ENCODE data around the gene ZDHHC24. TPM values are rescaled to one million over a fixed set of nuclear protein-coding genes. Genes with fewer than 3 reads are reported as not detected.

ZDHHC24 gene
- total RNA-seq, 1 donor from 2014 or later, result 5.5 TPM

DNA sequence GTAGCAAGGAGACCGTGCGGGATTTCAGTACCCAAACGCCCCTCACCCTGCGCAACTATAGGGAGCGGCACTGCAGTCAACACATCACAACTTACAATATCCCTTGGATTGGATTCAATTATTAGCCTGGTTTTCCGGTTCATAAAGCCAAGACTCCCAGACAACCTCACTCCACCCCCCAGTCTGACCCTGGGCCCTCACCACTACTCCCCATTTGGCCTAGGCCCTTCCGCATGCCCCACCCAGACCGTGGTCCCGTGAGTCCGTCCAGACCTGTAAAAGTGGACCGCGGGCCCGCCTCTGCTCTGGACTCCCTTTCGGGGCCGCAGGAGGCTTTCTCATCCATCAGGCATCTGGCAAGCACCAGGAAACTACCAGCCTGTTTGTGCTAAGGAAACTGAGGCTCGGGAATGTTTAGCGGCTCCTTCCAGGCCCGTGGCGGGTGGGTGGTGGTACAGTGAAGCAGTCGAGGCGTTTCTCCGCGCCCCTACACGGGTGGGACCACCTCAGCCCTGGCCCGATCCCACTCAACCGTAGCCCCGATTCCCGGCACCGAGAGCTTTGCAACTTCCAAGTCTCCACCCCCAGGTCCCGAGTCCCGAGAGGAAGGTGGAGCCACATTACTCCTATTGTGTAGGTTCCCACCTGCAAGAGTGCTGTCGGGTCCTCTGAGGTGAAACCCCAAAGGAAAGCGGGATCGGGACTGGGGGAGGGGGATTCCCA is 66.3 kb downstream of the ZDHHC24 start:
- intact Hi-C loops (cut with micrococcal nuclease), result no loop called here
- ATAC-seq (peak; percentile 53), DNase-seq (peak; percentile 64)

DNA sequence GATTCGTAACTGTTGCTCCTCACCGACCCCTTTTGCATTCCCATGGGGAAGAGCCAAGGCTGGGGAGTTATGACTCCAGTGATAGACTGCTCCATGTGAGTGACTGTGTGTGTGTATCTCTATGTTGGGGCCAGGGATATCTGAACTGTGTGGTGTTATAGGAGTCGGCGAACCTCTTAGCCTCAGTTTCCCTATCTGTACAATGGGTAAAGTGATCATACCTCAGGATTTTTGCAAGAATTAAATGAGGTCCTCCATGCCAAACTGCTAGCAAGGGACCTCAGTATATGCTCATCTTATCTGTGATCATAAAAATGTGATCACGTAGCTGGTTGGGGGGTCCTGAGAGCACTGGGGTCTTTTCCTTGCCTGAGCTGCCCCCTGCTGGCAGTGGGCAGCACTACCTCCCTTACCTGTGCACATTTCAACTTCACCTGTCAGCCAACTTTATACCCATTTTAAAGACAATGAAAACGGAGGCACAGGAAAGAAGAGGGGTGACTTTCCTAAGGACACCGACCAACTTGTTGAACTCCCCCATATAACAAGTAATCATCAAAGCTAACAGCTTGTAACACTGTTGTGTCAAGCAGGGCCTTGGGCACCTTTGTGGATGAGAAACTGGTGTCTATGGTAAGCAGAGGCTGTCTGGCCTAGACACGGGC is 67.0 kb downstream of the ZDHHC24 start:
- ATAC-seq (no peak), DNase-seq (no peak)
- intact Hi-C loops (cut with micrococcal nuclease), result no loop called here

DNA sequence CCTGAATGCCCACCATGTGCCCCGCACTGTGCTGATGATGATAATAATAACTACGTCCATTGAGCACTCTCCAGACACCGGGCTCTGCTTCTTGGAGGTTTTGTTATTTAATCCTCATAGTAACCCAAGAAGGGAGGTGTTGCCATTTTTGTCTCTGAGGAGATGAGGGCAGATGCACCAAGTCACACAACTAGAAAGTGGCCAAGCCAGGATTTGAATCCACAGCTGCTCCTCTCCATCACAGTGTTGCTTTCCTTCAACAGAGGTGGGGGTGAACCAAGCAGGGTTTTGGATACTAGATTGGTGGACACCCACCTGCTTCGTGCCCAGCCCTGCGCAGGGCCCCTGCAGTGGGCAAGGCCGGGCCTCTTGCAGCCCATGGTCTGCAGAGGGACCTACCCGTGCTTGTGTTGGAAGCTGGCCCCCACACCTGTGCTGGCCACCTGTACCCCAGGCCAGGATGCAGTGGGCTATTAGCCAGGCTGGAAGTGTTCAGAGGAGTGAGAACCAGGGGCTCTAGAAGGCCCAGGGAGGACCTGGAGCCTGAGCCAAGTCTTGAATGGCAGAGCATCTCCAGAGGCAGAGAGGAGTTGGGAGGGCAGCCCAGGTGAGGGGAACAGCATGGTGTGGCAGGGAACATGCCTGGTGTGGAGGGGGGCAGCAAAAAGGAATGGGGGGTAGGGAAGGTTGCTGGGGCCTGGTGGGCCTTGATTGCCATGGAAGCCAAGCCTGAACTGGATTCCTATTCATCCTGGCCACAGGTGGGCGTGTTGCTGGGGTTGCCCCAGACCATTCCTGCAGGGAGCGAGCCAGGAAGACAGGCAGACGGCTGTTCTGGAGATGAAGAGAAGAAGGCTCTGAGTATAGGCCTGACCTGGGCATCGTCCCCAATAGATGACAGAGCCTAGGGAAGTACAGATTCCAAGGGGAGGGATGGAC is 68.3 kb downstream of the ZDHHC24 start:
- intact Hi-C loops (cut with micrococcal nuclease), result no loop called here
- no peak for ATAC-seq
- no peak for DNase-seq

DNA sequence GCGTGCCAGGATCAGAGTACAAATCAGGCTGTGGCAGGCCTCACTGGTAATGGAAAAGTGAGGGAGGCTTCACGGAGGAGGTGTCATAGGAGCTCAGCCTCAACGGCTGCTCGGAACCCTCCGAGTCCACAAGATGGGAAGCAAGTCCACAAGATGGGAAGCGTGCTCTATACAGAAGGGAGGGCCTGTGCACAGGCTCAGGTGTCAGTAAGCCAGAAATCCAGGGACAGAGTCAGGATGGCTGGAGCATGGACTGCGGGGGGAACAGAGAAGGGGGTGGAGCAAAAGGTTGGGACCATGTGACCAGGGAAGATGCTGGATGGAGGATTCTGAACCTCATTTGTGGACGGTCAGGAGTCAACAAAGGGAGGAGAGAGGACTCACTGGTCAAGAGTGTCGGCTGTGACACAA is 69.0 kb downstream of the ZDHHC24 start:
- DNase-seq, result no peak
- intact Hi-C loops (cut with micrococcal nuclease), result no loop called here
- ATAC-seq, result no peak

DNA sequence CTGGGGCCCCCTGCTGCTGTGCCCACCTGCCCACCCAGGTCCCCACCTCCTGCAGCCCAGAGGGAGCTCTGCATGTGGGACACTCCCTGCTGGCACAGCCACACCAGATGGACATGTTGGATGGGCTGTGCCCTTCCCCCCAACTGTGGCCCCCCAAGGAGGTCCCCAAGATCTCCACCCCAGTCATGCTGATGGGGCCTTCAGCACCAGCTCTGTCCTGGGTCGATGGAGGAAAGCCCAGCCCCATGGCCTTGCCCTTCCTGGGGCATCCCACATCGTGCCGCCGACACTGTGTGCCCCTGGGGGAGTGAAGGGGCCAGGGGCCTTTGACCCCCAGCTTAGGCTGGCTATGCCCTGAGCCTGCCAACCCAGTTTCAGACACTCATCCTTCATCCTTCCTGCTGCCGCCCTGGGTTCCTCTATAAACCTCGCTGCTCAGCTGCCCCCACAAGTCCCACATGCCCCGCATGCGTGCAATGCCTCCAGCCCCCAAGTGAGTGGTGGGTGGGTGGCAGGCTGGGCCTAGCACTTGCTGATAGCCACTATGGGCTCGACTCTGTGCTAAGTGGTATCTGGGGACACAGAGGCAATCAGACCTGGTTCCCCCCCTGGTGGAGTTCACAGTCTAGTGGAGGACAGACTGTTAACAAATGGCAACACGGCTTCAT is 69.5 kb downstream of the ZDHHC24 start:
- ATAC-seq (no peak), DNase-seq (no peak)
- intact Hi-C loops (cut with micrococcal nuclease), result no loop called here

DNA sequence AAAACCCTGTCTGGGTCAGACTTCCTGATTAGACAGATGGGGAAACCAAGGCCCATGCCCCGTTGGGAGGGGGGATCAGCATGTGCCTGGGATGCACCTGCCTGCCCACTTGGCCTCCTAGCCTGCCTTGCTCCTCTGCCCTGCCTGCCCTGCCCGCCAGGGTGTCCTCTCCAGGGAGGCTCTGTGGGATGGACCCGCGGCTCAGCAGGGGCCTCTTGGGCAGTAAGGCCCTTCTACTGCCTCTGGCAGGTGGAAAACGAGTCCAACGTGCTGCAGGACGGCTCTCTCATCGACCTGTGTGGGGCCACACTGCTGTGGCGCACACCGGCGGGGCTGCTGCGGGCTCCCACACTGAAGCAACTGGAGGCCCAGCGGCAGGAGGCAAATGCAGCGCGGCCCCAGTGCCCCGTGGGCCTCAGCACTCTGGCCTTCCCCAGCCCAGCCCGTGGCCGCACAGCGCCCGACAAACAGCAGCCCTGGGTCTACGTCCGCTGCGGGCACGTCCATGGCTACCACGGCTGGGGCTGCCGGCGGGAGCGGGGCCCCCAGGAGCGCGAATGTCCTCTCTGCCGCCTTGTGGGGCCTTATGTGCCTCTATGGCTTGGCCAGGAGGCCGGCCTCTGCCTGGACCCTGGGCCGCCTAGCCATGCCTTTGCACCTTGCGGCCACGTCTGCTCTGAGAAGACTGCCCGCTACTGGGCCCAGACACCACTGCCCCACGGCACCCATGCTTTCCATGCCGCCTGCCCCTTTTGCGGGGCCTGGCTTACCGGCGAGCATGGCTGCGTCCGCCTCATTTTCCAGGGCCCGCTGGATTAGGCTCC is 70.3 kb downstream of the ZDHHC24 start:
- DNase-seq (no peak), ATAC-seq (no peak)
- intact Hi-C loops (cut with micrococcal nuclease), result no loop called here

DNA sequence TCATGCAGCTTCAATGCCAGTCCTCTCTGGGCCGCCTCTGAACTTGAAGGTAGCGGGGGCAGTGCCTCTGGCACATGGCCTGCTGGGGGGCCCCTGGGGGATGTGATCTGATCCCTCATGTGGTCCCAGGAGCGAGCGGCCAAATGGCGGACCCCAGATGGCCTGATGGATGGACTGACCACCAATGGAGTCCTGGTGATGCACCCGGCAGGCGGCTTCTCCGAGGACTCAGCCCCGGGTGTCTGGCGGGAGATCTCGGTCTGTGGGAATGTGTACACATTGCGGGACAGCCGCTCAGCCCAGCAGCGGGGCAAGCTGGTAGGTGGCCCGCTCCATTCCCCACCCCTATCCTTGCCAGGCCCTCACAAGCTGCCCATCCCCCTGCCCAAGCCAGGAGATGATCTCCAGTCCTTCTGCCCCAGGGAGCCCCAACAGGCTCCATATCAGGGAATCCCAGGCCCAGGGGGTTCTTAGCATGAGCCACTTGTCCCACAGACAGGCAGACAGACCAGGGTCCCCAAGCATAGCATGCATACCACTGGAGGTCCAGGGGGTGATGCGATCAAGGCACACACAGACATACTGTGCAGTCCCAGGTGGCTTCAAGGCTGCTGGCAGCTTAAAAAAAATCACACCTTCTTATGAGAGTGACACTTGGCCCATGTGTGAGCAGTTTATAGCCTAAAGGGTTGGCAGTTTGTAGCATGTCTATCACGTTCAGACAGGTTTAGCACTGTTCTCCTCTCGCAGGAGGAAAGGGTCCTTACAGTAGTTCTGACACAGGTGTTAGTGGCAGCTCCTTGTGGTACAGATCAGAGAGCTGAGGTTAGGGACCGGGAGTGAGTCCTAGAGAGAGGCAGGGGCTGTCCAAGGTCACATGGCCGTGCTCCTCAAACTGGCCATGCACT is 72.0 kb downstream of the ZDHHC24 start:
- ATAC-seq (no peak), DNase-seq (no peak)
- intact Hi-C loops (cut with micrococcal nuclease), result no loop called here

DNA sequence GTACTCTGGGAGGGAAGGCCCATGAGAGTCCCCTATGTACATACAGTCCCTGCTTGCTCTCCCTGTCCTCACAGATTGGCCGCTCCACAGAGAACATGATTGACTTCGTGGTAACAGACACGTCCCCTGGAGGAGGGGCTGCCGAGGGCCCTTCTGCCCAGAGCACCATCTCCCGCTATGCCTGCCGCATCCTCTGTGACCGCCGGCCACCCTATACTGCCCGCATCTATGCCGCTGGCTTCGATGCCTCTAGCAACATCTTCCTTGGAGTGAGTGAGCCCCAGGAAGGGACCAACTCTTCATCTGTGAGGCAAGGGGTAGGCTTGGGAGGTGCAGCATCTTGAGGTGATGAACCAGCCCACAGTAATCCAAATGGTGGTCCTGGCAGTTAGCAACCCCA is 72.7 kb downstream of the ZDHHC24 start:
- DNase-seq (no peak), ATAC-seq (no peak)
- intact Hi-C loops (cut with micrococcal nuclease), result no loop called here

DNA sequence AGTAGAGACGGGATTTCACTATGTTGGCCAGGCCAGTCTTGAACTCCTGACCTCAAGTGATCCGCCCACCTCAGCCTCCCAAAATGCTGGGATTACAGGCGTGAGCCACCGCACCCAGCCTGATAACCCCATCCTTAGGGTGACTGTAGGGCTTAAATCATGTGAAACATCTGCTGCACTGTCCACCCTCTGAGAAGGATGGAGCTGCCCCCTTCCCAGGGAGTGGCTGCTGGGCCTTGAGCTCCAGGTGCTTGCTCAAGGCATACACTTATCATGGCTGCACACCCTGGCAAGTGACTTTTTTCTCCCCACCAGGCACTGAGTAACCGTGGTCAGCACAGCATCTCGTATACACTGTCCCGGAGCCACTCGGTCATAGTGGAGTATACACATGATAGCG is 73.8 kb downstream of the ZDHHC24 start:
- intact Hi-C loops (cut with micrococcal nuclease), result no loop called here
- DNase-seq, result no peak
- ATAC-seq, result no peak

DNA sequence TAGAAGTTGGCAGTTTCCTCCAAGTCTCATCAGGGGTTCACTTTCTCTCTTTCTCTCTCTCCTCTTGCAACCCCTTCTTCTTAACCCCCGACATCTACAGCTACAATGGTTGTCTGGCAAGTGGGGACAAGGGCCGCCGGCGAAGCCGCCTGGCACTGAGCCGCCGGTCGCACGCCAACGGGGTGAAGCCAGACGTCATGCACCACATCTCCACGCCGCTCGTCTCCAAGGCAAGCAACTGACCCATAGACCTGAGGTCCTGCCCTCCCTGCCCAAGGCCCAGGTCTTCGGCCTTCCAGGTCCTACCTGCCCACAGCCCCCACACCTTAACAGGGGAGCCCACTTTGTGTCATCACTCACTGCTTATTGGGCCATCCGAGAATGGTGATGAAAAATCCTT is 74.7 kb downstream of the ZDHHC24 start:
- intact Hi-C loops (cut with micrococcal nuclease), result no loop called here
- ATAC-seq, result no peak
- DNase-seq, result no peak

Other genes starting within 250 kb of the ZDHHC24 start
- 11.1 TPM for gene CD248, start 229.0 kb downstream of the ZDHHC24 start, total RNA-seq
- 1.7 TPM for gene RIN1, start 209.6 kb downstream of the ZDHHC24 start, total RNA-seq
- gene BRMS1, start 200.9 kb downstream of the ZDHHC24 start, total RNA-seq, result 14.7 TPM
- gene B4GAT1, start 198.4 kb downstream of the ZDHHC24 start, total RNA-seq, result 55.1 TPM
- 22.6 TPM for gene SLC29A2, start 174.3 kb downstream of the ZDHHC24 start, total RNA-seq
- not detected for gene NPAS4, start 125.0 kb downstream of the ZDHHC24 start, total RNA-seq
- gene MRPL11, start 107.2 kb downstream of the ZDHHC24 start, total RNA-seq, result 61.1 TPM
- 10.9 TPM for gene PELI3, start 79.1 kb downstream of the ZDHHC24 start, total RNA-seq
- 9.7 TPM for gene DPP3, start 65.6 kb downstream of the ZDHHC24 start, total RNA-seq
- gene BBS1, start 35.4 kb downstream of the ZDHHC24 start, total RNA-seq, result 17.8 TPM
- not detected for gene ACTN3, start 855 bp upstream of the ZDHHC24 start, total RNA-seq
- gene CTSF, start 22.6 kb upstream of the ZDHHC24 start, total RNA-seq, result 64.5 TPM
- 0.25 TPM for gene CCDC87, start 47.0 kb upstream of the ZDHHC24 start, total RNA-seq
- 26.8 TPM for gene CCS, start 47.1 kb upstream of the ZDHHC24 start, total RNA-seq
- 31.4 TPM for gene RBM14, start 70.6 kb upstream of the ZDHHC24 start, total RNA-seq
- 69.5 TPM for gene RBM4, start 92.7 kb upstream of the ZDHHC24 start, total RNA-seq
- gene RBM4B, start 131.8 kb upstream of the ZDHHC24 start, total RNA-seq, result 13.1 TPM
- 1.1 TPM for gene SPTBN2, start 183.2 kb upstream of the ZDHHC24 start, total RNA-seq